ENCODE measurements around the gene OPN1MW2.
"Not testable (repeated sequence)": the region's sequence is repeated elsewhere in the genome, so short reads cannot be mapped to it uniquely, and the experiment has no call there.

The OPN1MW2 gene

DNA sequence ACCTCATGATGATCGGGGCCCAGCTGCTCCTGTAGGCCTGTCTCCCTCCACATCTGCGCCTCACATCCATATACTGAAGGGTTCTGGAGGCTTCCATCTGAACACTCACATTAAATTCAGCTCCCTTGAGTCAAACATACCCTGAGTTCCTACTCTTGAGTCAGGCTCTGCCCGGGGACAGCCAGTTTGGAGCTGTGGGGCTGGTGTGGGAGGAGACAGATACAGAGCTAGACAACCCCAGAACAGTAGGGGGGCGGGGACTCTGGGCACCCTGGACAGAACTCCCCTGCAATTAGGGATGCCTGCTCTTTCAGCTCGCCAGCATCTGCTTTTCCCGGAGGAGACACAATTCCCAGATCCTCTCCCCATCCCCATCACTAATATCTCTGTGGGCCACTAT lies 43.5 kb downstream of the OPN1MW2 start:
- not testable (repeated sequence) for DNase-seq (ENCODE audit: extremely low read depth in 1 of 2, low read depth in 1 of 2)

DNA sequence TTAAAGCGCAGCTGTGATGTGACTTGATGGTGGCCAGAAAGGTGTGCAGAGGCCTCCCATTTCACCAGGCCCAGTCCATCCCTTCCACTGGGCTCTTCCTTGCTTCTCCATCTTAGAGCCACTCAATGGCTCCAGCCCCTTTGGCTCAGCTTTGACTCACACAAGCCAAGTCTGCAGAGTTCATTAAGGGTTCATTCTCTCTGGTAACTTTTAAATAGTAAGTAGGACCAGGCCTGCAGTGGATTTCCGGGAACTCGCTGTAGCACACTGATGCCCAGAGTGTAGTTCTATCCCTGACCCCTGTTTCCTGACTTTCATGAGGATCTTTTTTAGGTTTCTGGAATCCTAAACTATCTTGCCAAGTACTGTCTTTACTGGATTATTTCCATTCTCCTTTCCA lies 49.7 kb downstream of the OPN1MW2 start:
- not testable (repeated sequence) for DNase-seq (ENCODE audit: extremely low read depth in 1 of 2, low read depth in 1 of 2)
